Measurements from ENCODE around the gene ARHGAP6. TPM values are rescaled to one million over a fixed set of nuclear protein-coding genes. Genes with fewer than 3 reads are reported as not detected.

The ARHGAP6 gene
- total and polyA plus RNA-seq, 2 of the 13 experiments (the other 11 are each of a cell fraction or from before 2014, with no cell fraction given) = 0.11 TPM; not detected in 1

DNA sequence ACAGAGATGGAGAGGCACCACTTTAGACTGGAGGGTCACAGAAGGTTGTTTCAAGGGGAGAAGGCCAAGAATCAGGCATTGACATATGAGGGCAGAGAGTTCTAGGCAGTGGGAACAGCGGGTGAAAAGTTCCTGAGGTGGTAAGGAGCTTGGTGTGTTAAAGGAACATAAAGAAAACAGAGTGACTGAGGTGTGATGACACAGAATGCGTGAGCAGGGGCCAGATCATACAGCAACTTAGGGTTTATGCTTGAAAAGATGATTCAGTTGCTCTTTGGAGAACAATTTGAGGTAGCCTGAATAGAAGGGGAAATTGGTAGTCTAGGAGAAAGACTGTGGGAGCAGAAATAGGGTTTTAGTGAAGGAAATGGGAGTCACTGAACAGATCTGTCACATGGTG lies 193.3 kb downstream of the ARHGAP6 start:
- WGBS (ENCODE audit: low lambda C conversion rate) = 0% methylated on average over 2 of the region's 2 CpGs
- Histone ChIP-seq H3K79me2 (ENCODE audit: insufficient read depth, low read length) (no peaks in the 10 kb centered on the region), H3K9ac (ENCODE audit: insufficient read depth, low read depth, low read length) (no peak overlapping the region), H3K4me3 (replicated peaks in 1 of 3; ENCODE audit: insufficient read depth in 1 of 3, low read depth in 2 of 3, low read length in 3 of 3) (no peak overlapping the region), H3K27ac (ENCODE audit: extremely low read length, insufficient read depth, low read length) (no peak overlapping the region), H3K27me3 (ENCODE audit: control insufficient read depth in 1 of 2, insufficient read depth in 2 of 2, low read length in 2 of 2) (no peaks in the 10 kb centered on the region), H4K20me1 (ENCODE audit: insufficient read depth, low read length) (no peaks in the 10 kb centered on the region), H3K4me2 (ENCODE audit: low read depth, low read length) (no peak overlapping the region), H3K36me3 (replicated peaks in 1 of 2; ENCODE audit: control insufficient read depth in 1 of 2, insufficient read depth in 2 of 2, low read length in 2 of 2) (no peaks in the 10 kb centered on the region), H3K4me1 (ENCODE audit: insufficient read depth, low read length) (no peaks in the 10 kb centered on the region), H3K9me3 (ENCODE audit: low read length) (no peaks in the 10 kb centered on the region), H2AFZ (ENCODE audit: low read length) (no peak overlapping the region)
- ChIA-PET CTCF (ENCODE audit: low intra/inter-chr PET ratio, low total read pairs) (no interaction called here), POLR2A (no interaction called here)
- DNase-seq (ENCODE audit: low spot score) (no peak), ATAC-seq (no peak), FAIRE-seq (no peak)
- no TSS peak for BruUV-seq (replicated peaks)
- in situ Hi-C loops (cut with HindIII; ENCODE audit: extremely low pct_ligation_motif_present, low pct_unique_long_range_greater_than_20kb) (no loop called here), intact Hi-C loops (cut with micrococcal nuclease; ENCODE audit: unreplicated experiment) (no loop called here)
- TF ChIP-seq ZNF530 (CRISPR knock-in tag; IDR thresholded peaks at IDR 0.05; ENCODE audit: low read depth) = no peak
- TF ChIP-seq ESRRA (CRISPR knock-in tag; IDR thresholded peaks at IDR 0.05; ENCODE audit: low read depth) = no peak
- TF ChIP-seq, protein P1, sequence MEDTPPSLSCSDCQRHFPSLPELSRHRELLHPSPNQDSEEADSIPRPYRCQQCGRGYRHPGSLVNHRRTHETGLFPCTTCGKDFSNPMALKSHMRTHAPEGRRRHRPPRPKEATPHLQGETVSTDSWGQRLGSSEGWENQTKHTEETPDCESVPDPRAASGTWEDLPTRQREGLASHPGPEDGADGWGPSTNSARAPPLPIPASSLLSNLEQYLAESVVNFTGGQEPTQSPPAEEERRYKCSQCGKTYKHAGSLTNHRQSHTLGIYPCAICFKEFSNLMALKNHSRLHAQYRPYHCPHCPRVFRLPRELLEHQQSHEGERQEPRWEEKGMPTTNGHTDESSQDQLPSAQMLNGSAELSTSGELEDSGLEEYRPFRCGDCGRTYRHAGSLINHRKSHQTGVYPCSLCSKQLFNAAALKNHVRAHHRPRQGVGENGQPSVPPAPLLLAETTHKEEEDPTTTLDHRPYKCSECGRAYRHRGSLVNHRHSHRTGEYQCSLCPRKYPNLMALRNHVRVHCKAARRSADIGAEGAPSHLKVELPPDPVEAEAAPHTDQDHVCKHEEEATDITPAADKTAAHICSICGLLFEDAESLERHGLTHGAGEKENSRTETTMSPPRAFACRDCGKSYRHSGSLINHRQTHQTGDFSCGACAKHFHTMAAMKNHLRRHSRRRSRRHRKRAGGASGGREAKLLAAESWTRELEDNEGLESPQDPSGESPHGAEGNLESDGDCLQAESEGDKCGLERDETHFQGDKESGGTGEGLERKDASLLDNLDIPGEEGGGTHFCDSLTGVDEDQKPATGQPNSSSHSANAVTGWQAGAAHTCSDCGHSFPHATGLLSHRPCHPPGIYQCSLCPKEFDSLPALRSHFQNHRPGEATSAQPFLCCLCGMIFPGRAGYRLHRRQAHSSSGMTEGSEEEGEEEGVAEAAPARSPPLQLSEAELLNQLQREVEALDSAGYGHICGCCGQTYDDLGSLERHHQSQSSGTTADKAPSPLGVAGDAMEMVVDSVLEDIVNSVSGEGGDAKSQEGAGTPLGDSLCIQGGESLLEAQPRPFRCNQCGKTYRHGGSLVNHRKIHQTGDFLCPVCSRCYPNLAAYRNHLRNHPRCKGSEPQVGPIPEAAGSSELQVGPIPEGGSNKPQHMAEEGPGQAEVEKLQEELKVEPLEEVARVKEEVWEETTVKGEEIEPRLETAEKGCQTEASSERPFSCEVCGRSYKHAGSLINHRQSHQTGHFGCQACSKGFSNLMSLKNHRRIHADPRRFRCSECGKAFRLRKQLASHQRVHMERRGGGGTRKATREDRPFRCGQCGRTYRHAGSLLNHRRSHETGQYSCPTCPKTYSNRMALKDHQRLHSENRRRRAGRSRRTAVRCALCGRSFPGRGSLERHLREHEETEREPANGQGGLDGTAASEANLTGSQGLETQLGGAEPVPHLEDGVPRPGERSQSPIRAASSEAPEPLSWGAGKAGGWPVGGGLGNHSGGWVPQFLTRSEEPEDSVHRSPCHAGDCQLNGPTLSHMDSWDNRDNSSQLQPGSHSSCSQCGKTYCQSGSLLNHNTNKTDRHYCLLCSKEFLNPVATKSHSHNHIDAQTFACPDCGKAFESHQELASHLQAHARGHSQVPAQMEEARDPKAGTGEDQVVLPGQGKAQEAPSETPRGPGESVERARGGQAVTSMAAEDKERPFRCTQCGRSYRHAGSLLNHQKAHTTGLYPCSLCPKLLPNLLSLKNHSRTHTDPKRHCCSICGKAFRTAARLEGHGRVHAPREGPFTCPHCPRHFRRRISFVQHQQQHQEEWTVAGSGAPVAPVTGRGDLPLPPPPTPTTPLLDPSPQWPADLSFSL (CRISPR knock-in tag; IDR thresholded peaks at IDR 0.05) = no peak
- no peak for TF ChIP-seq SMC3 (IDR thresholded peaks at IDR 0.05; ENCODE audit: low read length)
- TF ChIP-seq ATF7 (IDR thresholded peaks at IDR 0.05) = no peak
- TF ChIP-seq ATF7 (CRISPR knock-in tag; IDR thresholded peaks at IDR 0.05) = no peak
- no peak for TF ChIP-seq LCORL (IDR thresholded peaks at IDR 0.05)
- no peak for TF ChIP-seq LCORL (CRISPR knock-in tag; IDR thresholded peaks at IDR 0.05)

Measured in HepG2 (cell line).